GM21786 (cell line): Measurements from ENCODE around the gene MYO1D.
"Not testable (repeated sequence)": the region's sequence is repeated elsewhere in the genome, so short reads cannot be mapped to it uniquely, and the experiment has no call there.

ENCODE experiments used
- ATAC-seq: cut with Tn5 transposase; IDR thresholded peaks from one replicate; pipeline ENCODE4 v1.9.1; 2021; ENCODE audit not compliant: unreplicated experiment

The MYO1D gene

GRCh38 chr17:32821987-32822934, 54.7 kb downstream of the MYO1D start:
- not testable (repeated sequence) for ATAC-seq

GRCh38 chr17:32820440-32820839, 56.5 kb downstream of the MYO1D start:
- ATAC-seq = no peak

GRCh38 chr17:32819787-32820186, 57.1 kb downstream of the MYO1D start:
- no peak for ATAC-seq

GRCh38 chr17:32819035-32819434, 57.9 kb downstream of the MYO1D start:
- no peak for ATAC-seq

- ATAC-seq = no peak
These were observed 61.5 kb downstream of the MYO1D start for GRCh38 chr17:32815460-32815859.

GRCh38 chr17:32814836-32815235, 62.1 kb downstream of the MYO1D start:
- ATAC-seq = no peak

GRCh38 chr17:32813021-32813420, 63.9 kb downstream of the MYO1D start:
- ATAC-seq = no peak

- no peak for ATAC-seq
These were observed 66.2 kb downstream of the MYO1D start for GRCh38 chr17:32810690-32811089.

GRCh38 chr17:32807577-32807976, 69.3 kb downstream of the MYO1D start:
- no peak for ATAC-seq

- no peak for ATAC-seq
These were observed 70.3 kb downstream of the MYO1D start for GRCh38 chr17:32806646-32807045.

- no peak for ATAC-seq
These were observed 71.6 kb downstream of the MYO1D start for GRCh38 chr17:32805029-32805976.

GRCh38 chr17:32803544-32803943, 73.4 kb downstream of the MYO1D start:
- ATAC-seq = no peak

- no peak for ATAC-seq
These were observed 74.6 kb downstream of the MYO1D start for GRCh38 chr17:32802306-32802705.

- no peak for ATAC-seq
These were observed 75.3 kb downstream of the MYO1D start for GRCh38 chr17:32801641-32802040.

GRCh38 chr17:32801193-32801592, 75.7 kb downstream of the MYO1D start:
- no peak for ATAC-seq

GRCh38 chr17:32798938-32799337, 78.0 kb downstream of the MYO1D start:
- ATAC-seq = no peak

- no peak for ATAC-seq
These were observed 81.5 kb downstream of the MYO1D start for GRCh38 chr17:32795339-32795979.

GRCh38 chr17:32794533-32795246, 82.2 kb downstream of the MYO1D start:
- no peak for ATAC-seq

GRCh38 chr17:32793841-32794240, 83.1 kb downstream of the MYO1D start:
- no peak for ATAC-seq

- ATAC-seq = no peak
These were observed 84.7 kb downstream of the MYO1D start for GRCh38 chr17:32792207-32792606.
